Transverse colon (tissue), 4 donors: Measurements from ENCODE around the gene CARM1. TPM values are rescaled to one million over a fixed set of nuclear protein-coding genes. Genes with fewer than 3 reads are reported as not detected.
A peak's percentile ranks its signal among the peaks of the same experiment; 100 is the strongest.

Experiments used
- DNase-seq: peaks from one replicate; pipeline ENCODE4 v3.0.0-alpha.2; 2019
- H3K27ac ChIP-seq, 4 donors: fragments of 200-600 bp; sonication (generic); 2 replicates each; pipeline ENCODE4 v1.5.1; 2016 to 2018; ENCODE audit warnings: inconsistent platforms in 4 of 4
- H3K27me3 ChIP-seq: fragments of 200-600 bp; sonication (generic); 2 replicates; pipeline ENCODE4 v1.5.1; 2017; ENCODE audit warnings: inconsistent platforms
- H3K36me3 ChIP-seq, 4 donors: fragments of 200-600 bp; sonication (generic); 2 replicates each; pipeline ENCODE4 v1.5.1; 2017 to 2019; ENCODE audit warnings: inconsistent platforms in 4 of 4
- H3K4me1 ChIP-seq, 4 donors: fragments of 200-600 bp; sonication (generic); 2 replicates each; pipeline ENCODE4 v1.5.1; 2017 to 2020; ENCODE audit warnings: inconsistent platforms in 4 of 4
- H3K4me3 ChIP-seq, 4 donors: fragments of 200-600 bp; sonication (generic); 1 replicate in 1 of 4; 2 replicates in 3 of 4; pipeline versions ENCODE4 v1.5.1 to v1.6.1; 2017 to 2019; ENCODE audit warnings: inconsistent platforms in 4 of 4
- H3K9me3 ChIP-seq, 2 donors: fragments of 200-600 bp; sonication (generic); 2 replicates each; pipeline ENCODE4 v1.5.1; 2017 to 2019; ENCODE audit warnings: inconsistent platforms in 2 of 2
- EP300 ChIP-seq: sonication (generic); formaldehyde crosslinking; IDR thresholded peaks from one replicate; pipeline ENCODE4 v1.6.1; 2017; ENCODE audit warnings: antibody characterized with exemption, low read depth
- POLR2A ChIP-seq: fragments of 450-650 bp; IDR thresholded peaks from one replicate; pipeline ENCODE4 v1.6.1; 2016; ENCODE audit warnings: antibody characterized with exemption, mild to moderate bottlenecking, moderate library complexity
- POLR2AphosphoS5 ChIP-seq, 3 donors: sonication (generic); formaldehyde crosslinking; IDR thresholded peaks; one replicate each; pipeline ENCODE4 v1.6.1; 2016; ENCODE audit warnings: antibody characterized with exemption in 3 of 3
- WGBS, 2 donors: methylation state at CpG; one replicate each; pipeline ENCODE4 v1.1.5; 2018; ENCODE audit warnings: low coverage in 1 of 2; 5-methylcytosine and 5-hydroxymethylcytosine counted together
- in situ Hi-C, 4 donors: fragments of 200-750 bp; cut with MboI; loops; one replicate each; pipeline versions ENCODE4 v1.15.0 to v1.15.1; 2017; ENCODE audit warnings: low sequenced_read_pairs in 3 of 4, low pct_ligation_motif_present in 1 of 4, low pct_unique_long_range_greater_than_20kb in 1 of 4
- intact Hi-C: fragments of 100-400 bp; cut with DNase I; formaldehyde crosslinking; loops from one replicate; pipeline ENCODE4 v1.15.1; 2023; ENCODE audit warnings: low total_unique reads
- total RNA-seq, 4 donors: library from RNA; depleted of rRNA; stranded (reverse); fragments of >200 nt; gene quantifications; one replicate each; pipeline ENCODE4 v1.1.0, GENCODE V29; 2016
- TF ChIP-seq, protein P1 (sequence below), 5 experiments: fragments of 200-600 bp in 3 of 5; fragments of 450-650 bp in 2 of 5; sonication (generic) in 3 of 5; IDR thresholded peaks; 1 replicate in 2 of 5; 2 replicates in 3 of 5; pipeline ENCODE4 v1.5.1; 2016 to 2017; ENCODE audit warnings: antibody characterized with exemption in 5 of 5, inconsistent platforms in 3 of 5, mild to moderate bottlenecking in 2 of 5, moderate library complexity in 1 of 5

The CARM1 gene
- total RNA-seq, 4 donors from 2014 or later = 24.9 to 47.6 (median 35.6) TPM

DNA sequence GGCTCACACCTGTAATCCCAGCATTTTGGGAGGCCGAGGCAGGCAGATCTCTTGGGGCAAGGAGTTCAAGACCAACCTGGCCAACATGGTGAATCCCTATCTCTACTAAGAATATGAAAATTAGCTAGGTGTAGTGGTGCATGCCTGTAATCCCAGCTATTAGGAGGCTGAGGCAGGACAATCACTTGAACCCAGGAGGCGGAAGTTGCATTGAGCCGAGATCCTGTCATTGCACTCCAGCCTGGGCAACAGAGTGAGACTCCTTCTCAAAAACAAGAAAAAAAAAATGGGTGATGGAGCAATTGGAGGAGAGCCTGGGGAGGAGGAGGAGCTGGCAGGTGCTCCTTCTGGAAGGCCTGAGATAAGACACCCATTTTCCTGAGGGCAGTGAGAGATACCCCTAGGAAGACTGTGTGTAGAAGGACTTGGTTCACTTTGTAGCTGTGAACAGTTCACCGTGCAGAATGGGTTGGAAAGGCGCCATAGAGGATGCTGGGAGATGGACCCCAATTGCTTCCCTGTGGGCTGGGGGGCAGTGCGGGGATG, 8.7 kb upstream of the CARM1 start:
- Histone ChIP-seq H3K27me3 (no peaks in the 10 kb centered on the region), H3K9me3 (no peaks in the 10 kb centered on the region), H3K36me3 (no peaks in the 10 kb centered on the region), H3K4me3 (no peak overlapping the region), H3K4me1 (peaks cover 0 to 9% (median 6%) of the 10 kb centered on the region in 4 donors), H3K27ac (no peak overlapping the region)
- 88 to 100% methylated on average over 1 to 6 of the region's 6 CpGs for WGBS, 2 donors
- intact Hi-C loops = no loop called here
- in situ Hi-C loops = loop anchor here in 2 of 4 donors (25.0 kb wide), 1 partner anchor 150 kb away; the partner anchor contains the start of genes DNM2 (in 2 of the 2) and QTRT1 (in 2 of the 2)
- TF ChIP-seq POLR2AphosphoS5 (IDR thresholded peaks at IDR 0.05) = no peak
- TF ChIP-seq, protein P1, sequence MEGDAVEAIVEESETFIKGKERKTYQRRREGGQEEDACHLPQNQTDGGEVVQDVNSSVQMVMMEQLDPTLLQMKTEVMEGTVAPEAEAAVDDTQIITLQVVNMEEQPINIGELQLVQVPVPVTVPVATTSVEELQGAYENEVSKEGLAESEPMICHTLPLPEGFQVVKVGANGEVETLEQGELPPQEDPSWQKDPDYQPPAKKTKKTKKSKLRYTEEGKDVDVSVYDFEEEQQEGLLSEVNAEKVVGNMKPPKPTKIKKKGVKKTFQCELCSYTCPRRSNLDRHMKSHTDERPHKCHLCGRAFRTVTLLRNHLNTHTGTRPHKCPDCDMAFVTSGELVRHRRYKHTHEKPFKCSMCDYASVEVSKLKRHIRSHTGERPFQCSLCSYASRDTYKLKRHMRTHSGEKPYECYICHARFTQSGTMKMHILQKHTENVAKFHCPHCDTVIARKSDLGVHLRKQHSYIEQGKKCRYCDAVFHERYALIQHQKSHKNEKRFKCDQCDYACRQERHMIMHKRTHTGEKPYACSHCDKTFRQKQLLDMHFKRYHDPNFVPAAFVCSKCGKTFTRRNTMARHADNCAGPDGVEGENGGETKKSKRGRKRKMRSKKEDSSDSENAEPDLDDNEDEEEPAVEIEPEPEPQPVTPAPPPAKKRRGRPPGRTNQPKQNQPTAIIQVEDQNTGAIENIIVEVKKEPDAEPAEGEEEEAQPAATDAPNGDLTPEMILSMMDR (IDR thresholded peaks at IDR 0.05) = no peak
- TF ChIP-seq EP300 = no peak
- no peak for TF ChIP-seq POLR2A
- no peak for DNase-seq

DNA sequence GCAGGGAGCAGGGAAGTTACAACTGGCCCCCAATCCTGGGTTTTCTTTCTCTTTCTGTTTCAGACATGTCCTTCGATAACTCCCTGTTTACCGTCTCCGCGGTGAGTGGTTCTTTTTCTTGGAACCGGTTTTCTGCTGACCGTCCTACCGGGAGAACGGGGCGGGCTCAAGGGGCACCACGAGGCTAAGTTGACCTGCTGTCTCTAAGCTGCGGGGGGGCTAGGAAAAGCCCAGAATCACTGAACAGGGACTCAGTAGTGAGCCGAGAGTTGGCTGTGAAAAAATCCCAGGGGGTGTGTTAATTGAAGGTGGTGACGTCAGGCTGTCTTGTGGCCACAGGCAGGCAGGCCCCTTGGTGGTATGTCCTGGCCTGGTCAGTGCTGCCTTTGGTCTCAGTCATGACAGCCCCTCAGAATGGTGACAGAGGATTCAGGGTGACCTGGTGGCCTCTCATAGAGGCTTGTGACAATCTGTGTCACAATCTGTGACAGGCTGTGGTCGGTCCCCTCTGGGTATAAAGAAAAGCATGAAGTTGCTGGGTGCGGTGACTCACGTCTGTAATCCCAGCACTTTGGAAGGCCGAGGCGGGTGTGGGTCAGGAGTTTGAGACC, 8.1 kb upstream of the CARM1 start:
- H3K4me1 ChIP-seq = peaks cover 0 to 9% (median 6%) of the 10 kb centered on the region in 4 donors
- no peak overlapping the region for H3K27ac ChIP-seq
- no peaks in the 10 kb centered on the region for H3K27me3 ChIP-seq
- intact Hi-C loops (no loop called here), in situ Hi-C loops (loop anchor here in 2 of 4 donors (25.0 kb wide), 1 partner anchor 151 kb away; the partner anchor contains the start of genes DNM2 (in 2 of the 2) and QTRT1 (in 2 of the 2))
- TF ChIP-seq EP300 = no peak
- TF ChIP-seq POLR2A = no peak
- no peak for TF ChIP-seq POLR2AphosphoS5 (IDR thresholded peaks at IDR 0.05)
- TF ChIP-seq, protein P1 (IDR thresholded peaks at IDR 0.05) = no peak
- WGBS, 2 donors = 73% methylated on average over 18 of the region's 18 CpGs; no CpG with 5 or more reads in 1 of the 2 donors
- H3K36me3 ChIP-seq = no peaks in the 10 kb centered on the region
- no peak overlapping the region for H3K4me3 ChIP-seq
- no peak for DNase-seq
- no peaks in the 10 kb centered on the region for H3K9me3 ChIP-seq

DNA sequence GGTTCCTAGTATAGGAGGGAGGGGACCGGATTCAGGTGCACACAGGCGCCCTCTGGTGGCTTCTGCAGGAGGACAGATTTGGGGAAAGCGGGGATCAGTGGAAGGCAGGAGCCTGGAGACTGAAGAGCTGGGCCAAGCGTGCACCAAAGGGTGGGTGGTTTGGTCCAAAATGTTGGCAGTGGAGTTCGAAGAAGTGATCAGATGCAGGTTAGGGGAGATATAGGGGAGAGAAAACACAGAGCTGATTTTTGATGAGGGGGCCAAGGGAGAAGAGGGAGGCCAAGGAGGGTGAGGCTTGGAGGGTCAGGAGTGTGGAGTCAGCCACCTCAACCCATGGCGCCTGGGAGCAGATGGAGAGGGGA, 6.8 kb upstream of the CARM1 start:
- intact Hi-C loops = no loop called here

DNA sequence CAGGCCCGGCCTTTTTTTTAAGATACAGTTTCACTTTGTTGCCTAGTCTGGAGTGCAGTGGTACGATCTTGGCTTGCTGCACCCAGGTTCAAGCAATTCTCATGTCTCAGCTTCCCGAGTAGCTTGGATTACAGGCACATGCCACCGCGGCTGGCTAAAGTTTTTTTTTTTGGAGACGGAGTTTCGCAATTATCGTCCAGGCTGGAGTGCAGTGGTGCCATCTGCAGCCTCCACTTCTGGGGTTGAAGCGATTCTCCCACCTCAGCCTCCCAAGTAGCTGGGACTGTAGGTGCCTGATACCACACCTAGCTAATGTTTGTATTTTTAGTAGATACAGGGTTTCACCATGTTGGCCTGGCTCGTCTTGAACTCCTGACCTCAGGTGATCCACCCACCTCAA, 4.9 kb upstream of the CARM1 start:
- Histone ChIP-seq H3K27me3 (no peaks in the 10 kb centered on the region), H3K36me3 (no peaks in the 10 kb centered on the region), H3K27ac (no peak overlapping the region), H3K9me3 (no peaks in the 10 kb centered on the region), H3K4me3 (no peak overlapping the region), H3K4me1 (peaks cover 0 to 15% (median 10%) of the 10 kb centered on the region in 4 donors)
- TF ChIP-seq, protein P1 (IDR thresholded peaks at IDR 0.05) = no peak
- TF ChIP-seq POLR2AphosphoS5 (IDR thresholded peaks at IDR 0.05) (no peak), POLR2A (no peak), EP300 (no peak)
- DNase-seq = no peak
- intact Hi-C loops (no loop called here), in situ Hi-C loops (loop anchor here in 3 of 4 donors (5.0 to 25.0 kb wide), 2 partner anchors 154 kb away; partner anchors contain the start of genes DNM2 (in 2 of the 3) and QTRT1 (in 2 of the 3))
- WGBS, 2 donors = 89 to 90% methylated on average over 8 to 10 of the region's 10 CpGs

More for the DNA sequence above, 6.8 kb upstream of the CARM1 start:
- Histone ChIP-seq H3K27ac (peak overlapping the region in 2 of 4 donors; percentile 32 to 55), H3K9me3 (no peaks in the 10 kb centered on the region), H3K4me3 (no peak overlapping the region), H3K36me3 (no peaks in the 10 kb centered on the region), H3K4me1 (peaks cover 0 to 9% (median 6%) of the 10 kb centered on the region in 4 donors), H3K27me3 (no peaks in the 10 kb centered on the region)
- in situ Hi-C loops = loop anchor here in 2 of 4 donors (25.0 kb wide), 1 partner anchor 152 kb away; the partner anchor contains the start of genes DNM2 (in 2 of the 2) and QTRT1 (in 2 of the 2)
- no peak for TF ChIP-seq POLR2A
- TF ChIP-seq, protein P1 (IDR thresholded peaks at IDR 0.05) = peak; percentile 85 to 89 (median 88)
- peak; percentile 91 for DNase-seq
- WGBS, 2 donors = 3 to 12% methylated on average over 5 to 6 of the region's 6 CpGs
